GM06990 (cell line): ENCODE data around the gene LRRC61.
"Not testable (repeated sequence)": the region's sequence is repeated elsewhere in the genome, so short reads cannot be mapped to it uniquely, and the experiment has no call there.

Experiments
- DNase-seq: peaks from one replicate; pipeline ENCODE4 v3.0.0-alpha.2; 2011; ENCODE audit not compliant: insufficient read length; ENCODE audit errors: extremely low read depth
- H3K27me3 ChIP-seq: replicated peaks from 2 replicates; pipeline ENCODE4 v1.6.0; 2011; ENCODE audit warnings: low read length; ENCODE audit not compliant: control insufficient read depth, insufficient read depth
- H3K36me3 ChIP-seq: 2 replicates; pipeline ENCODE4 v1.5.1; 2011; ENCODE audit warnings: low read length; ENCODE audit not compliant: control insufficient read depth, insufficient read depth
- H3K4me3 ChIP-seq: replicated peaks from 2 replicates; pipeline ENCODE4 v1.5.1; 2011; ENCODE audit warnings: low read depth, mild to moderate bottlenecking, control low read depth, low read length
- CTCF ChIP-seq: IDR thresholded peaks from 2 replicates; pipeline ENCODE4 v1.5.1; 2011; ENCODE audit warnings: low read length, control low read depth, mild to moderate bottlenecking, inconsistent platforms; ENCODE audit not compliant: insufficient read depth, poor library complexity, severe bottlenecking

Gene LRRC61

GRCh38 chr7:150295027-150295426 lies 28.1 kb upstream of the LRRC61 start:
- not testable (repeated sequence) for H3K4me3 ChIP-seq

GRCh38 chr7:150295614-150296013 lies 27.5 kb upstream of the LRRC61 start:
- H3K4me3 ChIP-seq, H3K27me3 ChIP-seq, DNase-seq, H3K36me3 ChIP-seq: not testable (repeated sequence)

More at GRCh38 chr7:150295027-150295426, 28.1 kb upstream of the LRRC61 start:
- not testable (repeated sequence) for DNase-seq, H3K36me3 ChIP-seq, H3K27me3 ChIP-seq

- H3K4me3 ChIP-seq, H3K27me3 ChIP-seq, DNase-seq, H3K36me3 ChIP-seq: not testable (repeated sequence)
Observed at GRCh38 chr7:150296802-150297201, 26.4 kb upstream of the LRRC61 start.

- not testable (repeated sequence) for H3K4me3 ChIP-seq, H3K27me3 ChIP-seq, H3K36me3 ChIP-seq, DNase-seq
Observed at GRCh38 chr7:150297978-150298377, 25.2 kb upstream of the LRRC61 start.

- not testable (repeated sequence) for H3K4me3 ChIP-seq, H3K36me3 ChIP-seq, H3K27me3 ChIP-seq, DNase-seq
Observed at GRCh38 chr7:150302908-150303310, 20.2 kb upstream of the LRRC61 start.

- DNase-seq, H3K27me3 ChIP-seq, H3K36me3 ChIP-seq, H3K4me3 ChIP-seq: not testable (repeated sequence)
Observed at GRCh38 chr7:150304499-150305258, 18.5 kb upstream of the LRRC61 start.

GRCh38 chr7:150305259-150305902 lies 17.8 kb upstream of the LRRC61 start:
- not testable (repeated sequence) for H3K4me3 ChIP-seq, DNase-seq, H3K36me3 ChIP-seq, H3K27me3 ChIP-seq

GRCh38 chr7:150305903-150306284 lies 17.3 kb upstream of the LRRC61 start:
- not testable (repeated sequence) for DNase-seq, H3K36me3 ChIP-seq, H3K4me3 ChIP-seq, H3K27me3 ChIP-seq

GRCh38 chr7:150306377-150306776 lies 16.8 kb upstream of the LRRC61 start:
- DNase-seq, H3K27me3 ChIP-seq, H3K36me3 ChIP-seq, H3K4me3 ChIP-seq: not testable (repeated sequence)

- H3K27me3 ChIP-seq = no peaks in the 10 kb centered on the region
- TF ChIP-seq CTCF = no peak
- DNase-seq = no peak
- no peaks in the 10 kb centered on the region for H3K36me3 ChIP-seq
- H3K4me3 ChIP-seq = no peak overlapping the region
Observed at GRCh38 chr7:150307129-150307528, 16.0 kb upstream of the LRRC61 start.
